ENCODE results near the gene LPAR2.
A peak's percentile ranks its signal among the peaks of the same experiment; 100 is the strongest.

The LPAR2 gene

GRCh38 chr19:19657397-19657783 is 29.4 kb upstream of the LPAR2 start:
- H3K4me3 ChIP-seq (ENCODE audit: control insufficient read depth, low read depth, low read length): no peak overlapping the region
- peak; percentile 49 for DNase-seq (ENCODE audit: low read depth)
- TF ChIP-seq CTCF (conservative IDR thresholded peaks at IDR 0.05; ENCODE audit: control insufficient read depth, insufficient read depth, low read depth, low read length): no peak

GRCh38 chr19:19656451-19657396 is 28.7 kb upstream of the LPAR2 start:
- no peak for TF ChIP-seq CTCF (conservative IDR thresholded peaks at IDR 0.05; ENCODE audit: control insufficient read depth, insufficient read depth, low read depth, low read length)
- no peak overlapping the region for H3K4me3 ChIP-seq (ENCODE audit: control insufficient read depth, low read depth, low read length)
- no peak for DNase-seq (ENCODE audit: low read depth)

- no peak for DNase-seq (ENCODE audit: low read depth)
- TF ChIP-seq CTCF (conservative IDR thresholded peaks at IDR 0.05; ENCODE audit: control insufficient read depth, insufficient read depth, low read depth, low read length): no peak
Measured at GRCh38 chr19:19655641-19656343, 27.8 kb upstream of the LPAR2 start.

GRCh38 chr19:19655051-19655594 is 27.1 kb upstream of the LPAR2 start:
- TF ChIP-seq CTCF (conservative IDR thresholded peaks at IDR 0.05; ENCODE audit: control insufficient read depth, insufficient read depth, low read depth, low read length): no peak
- DNase-seq (ENCODE audit: low read depth): no peak
- no peak overlapping the region for H3K4me3 ChIP-seq (ENCODE audit: control insufficient read depth, low read depth, low read length)

More at GRCh38 chr19:19655641-19656343, 27.8 kb upstream of the LPAR2 start:
- H3K4me3 ChIP-seq (ENCODE audit: control insufficient read depth, low read depth, low read length): no peak overlapping the region

- no peak for DNase-seq (ENCODE audit: low read depth)
- no peak for TF ChIP-seq CTCF (conservative IDR thresholded peaks at IDR 0.05; ENCODE audit: control insufficient read depth, insufficient read depth, low read depth, low read length)
- no peak overlapping the region for H3K4me3 ChIP-seq (ENCODE audit: control insufficient read depth, low read depth, low read length)
Measured at GRCh38 chr19:19654441-19654840, 26.4 kb upstream of the LPAR2 start.

- no peak for TF ChIP-seq CTCF (conservative IDR thresholded peaks at IDR 0.05; ENCODE audit: control insufficient read depth, insufficient read depth, low read depth, low read length)
- DNase-seq (ENCODE audit: low read depth): no peak
- no peak overlapping the region for H3K4me3 ChIP-seq (ENCODE audit: control insufficient read depth, low read depth, low read length)
Measured at GRCh38 chr19:19653597-19654147, 25.7 kb upstream of the LPAR2 start.
